Measurements from ENCODE around the gene TMED8. TPM values are rescaled to one million over a fixed set of nuclear protein-coding genes. Genes with fewer than 3 reads are reported as not detected.
"Not testable (repeated sequence)": the region's sequence is repeated elsewhere in the genome, so short reads cannot be mapped to it uniquely, and the experiment has no call there.

Gene TMED8
- total RNA-seq, 4 donors from 2014 or later, result 10.1 to 15.8 (median 12.3) TPM

DNA sequence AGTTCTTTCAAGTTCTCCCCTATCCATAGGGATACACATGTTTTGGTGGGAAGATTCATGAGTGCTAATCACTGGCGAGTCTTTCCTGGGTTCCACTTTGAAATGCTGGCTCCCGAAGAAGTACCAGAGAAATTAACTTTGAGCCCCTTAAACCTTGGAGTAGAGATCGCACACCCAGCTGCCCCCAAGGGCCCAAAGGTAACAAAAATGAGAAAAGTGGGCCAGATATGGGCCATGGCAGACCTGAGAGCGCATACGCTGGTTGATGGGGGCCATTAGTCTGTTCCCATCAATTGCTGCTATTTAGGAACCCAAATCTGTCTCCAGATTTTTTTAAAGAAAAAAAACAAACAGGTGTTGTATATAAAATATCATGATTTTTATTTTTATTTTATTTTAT lies 53.9 kb downstream of the TMED8 start:
- DNase-seq (ENCODE audit: low spot score), result no peak

DNA sequence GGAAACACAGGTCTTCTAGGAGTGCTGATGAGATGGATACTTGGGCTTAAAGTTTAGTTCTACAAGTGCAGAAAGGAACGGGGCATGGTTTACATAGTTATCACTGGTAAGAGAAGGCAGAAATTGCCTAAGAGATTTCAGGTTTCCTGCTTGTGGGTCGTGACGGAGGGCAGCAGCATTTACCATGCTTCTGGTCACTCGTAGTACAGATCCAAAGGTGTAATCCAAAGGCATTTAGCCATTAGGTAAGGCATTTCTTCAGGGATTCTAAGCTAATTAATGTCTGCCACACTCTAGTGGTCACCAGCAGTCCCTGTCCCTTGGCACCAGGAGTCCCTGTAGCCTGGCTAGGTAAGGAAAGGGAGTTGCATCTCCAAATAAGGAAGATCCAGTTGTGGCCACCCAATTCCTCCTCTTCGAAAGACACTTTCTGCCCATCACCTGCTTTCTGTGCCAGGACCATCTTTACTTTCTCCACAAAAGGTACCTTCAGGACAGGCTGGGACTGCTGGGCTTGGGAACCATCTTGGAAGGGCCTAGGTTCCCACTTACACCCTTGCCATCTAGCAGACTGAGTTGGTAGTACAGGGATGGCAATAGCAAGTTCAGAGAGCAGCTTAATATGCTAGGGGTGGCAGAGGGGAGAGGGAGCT lies 54.5 kb downstream of the TMED8 start:
- TF ChIP-seq, protein P1, sequence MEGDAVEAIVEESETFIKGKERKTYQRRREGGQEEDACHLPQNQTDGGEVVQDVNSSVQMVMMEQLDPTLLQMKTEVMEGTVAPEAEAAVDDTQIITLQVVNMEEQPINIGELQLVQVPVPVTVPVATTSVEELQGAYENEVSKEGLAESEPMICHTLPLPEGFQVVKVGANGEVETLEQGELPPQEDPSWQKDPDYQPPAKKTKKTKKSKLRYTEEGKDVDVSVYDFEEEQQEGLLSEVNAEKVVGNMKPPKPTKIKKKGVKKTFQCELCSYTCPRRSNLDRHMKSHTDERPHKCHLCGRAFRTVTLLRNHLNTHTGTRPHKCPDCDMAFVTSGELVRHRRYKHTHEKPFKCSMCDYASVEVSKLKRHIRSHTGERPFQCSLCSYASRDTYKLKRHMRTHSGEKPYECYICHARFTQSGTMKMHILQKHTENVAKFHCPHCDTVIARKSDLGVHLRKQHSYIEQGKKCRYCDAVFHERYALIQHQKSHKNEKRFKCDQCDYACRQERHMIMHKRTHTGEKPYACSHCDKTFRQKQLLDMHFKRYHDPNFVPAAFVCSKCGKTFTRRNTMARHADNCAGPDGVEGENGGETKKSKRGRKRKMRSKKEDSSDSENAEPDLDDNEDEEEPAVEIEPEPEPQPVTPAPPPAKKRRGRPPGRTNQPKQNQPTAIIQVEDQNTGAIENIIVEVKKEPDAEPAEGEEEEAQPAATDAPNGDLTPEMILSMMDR (IDR thresholded peaks at IDR 0.05), result no peak
- DNase-seq (ENCODE audit: low spot score), result no peak
- ATAC-seq (ENCODE audit: low FRiP score), result no peak

More for the DNA sequence above, 53.9 kb downstream of the TMED8 start:
- TF ChIP-seq, protein P1 (IDR thresholded peaks at IDR 0.05), result no peak
- ATAC-seq (ENCODE audit: low FRiP score), result no peak

DNA sequence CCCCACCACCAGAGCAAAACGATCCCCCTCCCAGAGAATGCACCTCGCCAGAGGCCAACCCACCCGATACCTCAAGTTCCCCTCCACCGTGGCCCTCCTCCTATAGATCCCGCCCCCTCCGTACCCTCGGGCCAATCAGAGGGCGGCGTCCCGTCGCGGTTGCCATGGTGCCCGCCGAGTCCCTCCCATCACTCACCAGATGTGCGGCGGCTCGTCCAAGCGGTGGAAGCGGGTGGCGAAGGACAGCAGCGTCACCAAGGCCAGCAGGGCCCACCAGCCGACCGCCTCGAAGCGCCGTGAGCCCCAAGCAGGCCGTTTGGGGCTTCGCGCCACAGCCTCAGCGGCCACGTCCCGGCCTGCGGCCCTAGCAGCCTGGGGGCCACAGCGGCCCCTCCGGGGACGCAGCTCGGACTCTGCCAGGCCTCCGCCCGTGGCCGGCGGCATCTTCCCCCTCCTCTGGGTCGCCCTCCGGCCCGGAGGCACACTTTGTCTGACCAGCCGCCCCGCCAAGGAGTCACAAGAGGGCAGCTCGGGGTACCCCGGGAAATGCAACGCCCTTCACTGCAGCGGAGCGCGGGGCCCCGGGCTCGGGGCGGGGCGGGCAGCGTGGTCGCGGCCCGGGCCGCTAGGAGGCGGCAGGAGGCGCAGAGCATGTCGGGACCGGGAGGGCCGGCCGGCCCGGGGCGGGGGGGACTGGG lies 56.5 kb downstream of the TMED8 start, which contains the start of gene POMT2:
POMT2 (minus strand) TSS at position 646 of the 698 bp plus-strand sequence; CDS start at position 444, 202 bp downstream.
- ATAC-seq (ENCODE audit: low FRiP score) (peak; percentile 72), DNase-seq (ENCODE audit: low spot score) (peak; percentile 93)
- TF ChIP-seq, protein P1 (IDR thresholded peaks at IDR 0.05), result no peak

DNA sequence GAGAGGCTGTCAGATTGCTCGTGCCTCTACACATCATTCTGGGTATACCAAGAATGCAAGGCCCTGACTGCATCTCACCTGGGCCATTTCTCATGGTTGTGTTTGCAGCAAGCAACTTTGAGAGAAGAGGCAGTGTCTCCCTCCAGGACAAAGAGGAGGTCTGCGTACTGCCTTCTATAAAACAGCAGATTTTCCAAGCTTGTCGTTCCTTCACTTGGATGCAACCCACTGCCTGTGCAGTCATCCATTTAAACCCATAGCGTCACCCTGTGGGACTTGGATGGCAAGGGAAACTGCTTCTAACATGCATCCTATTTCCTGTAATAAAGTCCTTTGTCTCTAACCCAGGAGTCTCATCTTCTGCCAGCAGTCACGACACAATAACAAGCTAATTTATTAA lies 57.5 kb downstream of the TMED8 start:
- DNase-seq (ENCODE audit: low spot score), result no peak
- ATAC-seq (ENCODE audit: low FRiP score), result no peak
- TF ChIP-seq, protein P1 (IDR thresholded peaks at IDR 0.05), result no peak

DNA sequence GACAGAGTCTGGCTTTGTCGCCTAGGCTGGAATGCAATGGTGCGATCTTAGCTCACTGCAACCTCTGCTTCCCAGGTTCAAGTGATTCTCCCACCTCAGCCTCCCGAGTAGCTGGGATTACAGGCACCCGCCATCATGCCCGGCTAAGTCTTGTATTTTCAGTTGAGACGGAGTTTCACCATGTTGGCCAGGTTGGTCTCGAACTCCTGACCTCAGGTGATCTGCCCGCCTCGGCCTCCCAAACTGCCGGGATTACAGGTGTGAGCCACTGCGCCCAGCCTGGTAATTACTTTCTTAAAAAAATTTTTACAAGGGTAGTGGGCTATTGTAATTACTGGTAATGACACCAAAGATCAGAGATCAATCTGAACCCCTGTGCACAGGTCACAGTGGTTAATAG lies 58.1 kb downstream of the TMED8 start:
- DNase-seq (ENCODE audit: low spot score); ATAC-seq (ENCODE audit: low FRiP score): not testable (repeated sequence)

DNA sequence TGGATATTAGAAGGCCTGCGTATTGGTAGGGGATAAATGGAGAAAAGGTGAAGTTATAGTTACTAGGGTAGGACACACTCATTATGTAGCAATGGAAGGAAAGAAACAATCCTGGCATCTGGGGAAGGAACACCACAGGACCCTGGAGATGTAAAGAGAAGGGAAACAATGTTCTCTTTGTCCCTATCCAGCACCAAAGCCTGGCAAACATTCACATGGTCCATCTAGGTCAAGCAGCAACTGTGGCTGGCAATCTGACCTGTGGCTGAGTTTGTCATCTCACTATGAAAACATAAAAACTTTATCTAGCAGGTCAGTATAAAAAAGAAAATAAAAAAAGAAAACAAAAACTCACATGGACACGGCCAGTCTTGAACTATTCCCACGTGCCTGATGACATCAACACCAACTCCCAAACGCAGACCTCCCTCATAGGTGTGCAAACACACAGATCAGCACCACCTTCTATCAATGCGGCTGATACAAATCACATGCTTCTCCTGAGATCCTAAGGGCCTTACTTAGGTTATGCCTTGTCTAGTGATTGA lies 58.8 kb downstream of the TMED8 start:
- TF ChIP-seq, protein P1 (IDR thresholded peaks at IDR 0.05), result no peak
- ATAC-seq (ENCODE audit: low FRiP score), result no peak
- no peak for DNase-seq (ENCODE audit: low spot score)

DNA sequence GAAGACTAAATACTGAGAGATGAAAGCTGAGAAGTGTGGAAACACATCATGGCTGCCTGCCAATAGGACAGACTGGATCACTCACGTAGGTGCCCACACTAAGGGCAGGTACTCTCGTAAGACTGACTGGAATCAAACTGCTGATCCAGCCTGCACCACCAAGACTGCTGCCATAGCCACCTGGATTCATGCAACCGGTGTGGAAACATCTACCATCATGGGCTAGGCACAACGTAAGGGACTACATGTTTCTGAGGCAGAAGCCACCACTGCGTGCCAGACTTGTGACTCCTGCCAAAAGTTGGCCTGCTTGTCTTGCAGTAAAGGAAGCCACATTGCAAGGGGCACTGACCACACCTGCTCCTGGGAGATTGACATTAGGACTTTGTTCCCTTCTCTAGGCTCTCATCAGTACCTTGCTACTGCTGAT lies 60.0 kb downstream of the TMED8 start:
- TF ChIP-seq, protein P1 (IDR thresholded peaks at IDR 0.05), result no peak

More for the DNA sequence above, 60.0 kb downstream of the TMED8 start:
- DNase-seq (ENCODE audit: low spot score) (no peak), ATAC-seq (ENCODE audit: low FRiP score) (no peak)
